ENCODE data around the gene CCDC34. TPM values are rescaled to one million over a fixed set of nuclear protein-coding genes. Genes with fewer than 3 reads are reported as not detected.

CCDC34 gene
- polyA plus RNA-seq, 1 donor from 2014 or later, result 13.3 TPM

- Histone ChIP-seq H3K4me3 (ENCODE audit: low read length) (no peak overlapping the region), H3K27me3 (ENCODE audit: insufficient read depth, low read depth, low read length) (no peaks in the 10 kb centered on the region), H4K20me1 (ENCODE audit: insufficient read depth) (no peaks in the 10 kb centered on the region), H3K36me3 (ENCODE audit: insufficient read depth, low read length) (no peaks in the 10 kb centered on the region), H2AFZ (ENCODE audit: low read depth, low read length) (no peak overlapping the region), H3K4me2 (ENCODE audit: low read length) (no peak overlapping the region), H3K9me2 (ENCODE audit: insufficient read depth, low read length) (no peaks in the 10 kb centered on the region), H3K79me2 (replicated peaks; ENCODE audit: insufficient read depth, low read length) (no peaks in the 10 kb centered on the region), H3K9me3 (ENCODE audit: low read length) (no peaks in the 10 kb centered on the region), H3F3A (ENCODE audit: insufficient read depth, low read length, poor library complexity, severe bottlenecking) (no peaks in the 10 kb centered on the region), H3K9ac (ENCODE audit: low read length) (no peak overlapping the region), H3K27ac (ENCODE audit: low read length) (no peak overlapping the region)
- TF ChIP-seq REST (IDR thresholded peaks at IDR 0.05; ENCODE audit: borderline replicate concordance) (no peak), SMC3 (conservative IDR thresholded peaks at IDR 0.05; ENCODE audit: poor library complexity) (no peak), EZH2 (IDR thresholded peaks at IDR 0.05; ENCODE audit: borderline replicate concordance, insufficient read depth, low read length, poor library complexity, severe bottlenecking) (no peak), RAD21 (conservative IDR thresholded peaks at IDR 0.05) (no peak), POLR2AphosphoS5 (IDR thresholded peaks at IDR 0.05) (no peak), EP300 (conservative IDR thresholded peaks at IDR 0.05; ENCODE audit: poor library complexity, severe bottlenecking) (no peak), TAF1 (IDR thresholded peaks at IDR 0.05; ENCODE audit: low read depth) (no peak), MXI1 (conservative IDR thresholded peaks at IDR 0.05; ENCODE audit: poor library complexity, severe bottlenecking) (no peak), CTCF (IDR thresholded peaks at IDR 0.05; ENCODE audit: poor library complexity, severe bottlenecking) (no peak)
Measured at GRCh38 chr11:27312110-27312509, 50.9 kb downstream of the CCDC34 start.

GRCh38 chr11:27310707-27311106 is 52.3 kb downstream of the CCDC34 start:
- TF ChIP-seq MXI1 (conservative IDR thresholded peaks at IDR 0.05; ENCODE audit: poor library complexity, severe bottlenecking) (no peak), SMC3 (conservative IDR thresholded peaks at IDR 0.05; ENCODE audit: poor library complexity) (no peak), EZH2 (IDR thresholded peaks at IDR 0.05; ENCODE audit: borderline replicate concordance, insufficient read depth, low read length, poor library complexity, severe bottlenecking) (no peak), POLR2AphosphoS5 (IDR thresholded peaks at IDR 0.05) (no peak), RAD21 (conservative IDR thresholded peaks at IDR 0.05) (no peak), EP300 (conservative IDR thresholded peaks at IDR 0.05; ENCODE audit: poor library complexity, severe bottlenecking) (no peak), CTCF (IDR thresholded peaks at IDR 0.05; ENCODE audit: poor library complexity, severe bottlenecking) (no peak), REST (IDR thresholded peaks at IDR 0.05; ENCODE audit: borderline replicate concordance) (no peak), TAF1 (IDR thresholded peaks at IDR 0.05; ENCODE audit: low read depth) (no peak)
- Histone ChIP-seq H3K9ac (ENCODE audit: low read length) (no peak overlapping the region), H3K36me3 (ENCODE audit: insufficient read depth, low read length) (no peaks in the 10 kb centered on the region)

More at GRCh38 chr11:27310707-27311106, 52.3 kb downstream of the CCDC34 start:
- Histone ChIP-seq H3K79me2 (replicated peaks; ENCODE audit: insufficient read depth, low read length) (no peaks in the 10 kb centered on the region), H3K27ac (ENCODE audit: low read length) (no peak overlapping the region), H3F3A (ENCODE audit: insufficient read depth, low read length, poor library complexity, severe bottlenecking) (no peaks in the 10 kb centered on the region), H3K27me3 (ENCODE audit: insufficient read depth, low read depth, low read length) (no peaks in the 10 kb centered on the region), H2AFZ (ENCODE audit: low read depth, low read length) (no peak overlapping the region), H3K9me3 (ENCODE audit: low read length) (no peaks in the 10 kb centered on the region), H3K4me2 (ENCODE audit: low read length) (no peak overlapping the region), H3K4me3 (ENCODE audit: low read length) (no peak overlapping the region), H3K9me2 (ENCODE audit: insufficient read depth, low read length) (no peaks in the 10 kb centered on the region), H4K20me1 (ENCODE audit: insufficient read depth) (no peaks in the 10 kb centered on the region)

Data from neural cell (in vitro differentiated cells).